ENCODE measurements around the gene F11R. TPM values are rescaled to one million over a fixed set of nuclear protein-coding genes. Genes with fewer than 3 reads are reported as not detected.

F11R gene
- total RNA-seq, 1 donor from 2014 or later = 178 TPM

GRCh38 chr1:160979286-160979685 lies 41.7 kb downstream of the F11R start:
- no peaks in the 10 kb centered on the region for H3K27me3 ChIP-seq
- no peak for TF ChIP-seq POLR2A (IDR thresholded peaks at IDR 0.05)
- TF ChIP-seq CTCF (IDR thresholded peaks at IDR 0.05) = no peak
- no peak for TF ChIP-seq POLR2AphosphoS5 (IDR thresholded peaks at IDR 0.05; ENCODE audit: insufficient read depth in 1 of 2, low read depth in 1 of 2)
- no peak overlapping the region for H3K4me3 ChIP-seq
- H3K36me3 ChIP-seq = no peaks in the 10 kb centered on the region
- H3K4me1 ChIP-seq = peaks cover 5% of the 10 kb centered on the region
- intact Hi-C loops (cut with DNase I) = no loop called here
- DNase-seq (ENCODE audit: extremely low spot score in 2 of 2) = no peak
- no peaks in the 10 kb centered on the region for H3K9me3 ChIP-seq
- H3K27ac ChIP-seq = no peak overlapping the region

GRCh38 chr1:160978510-160978927 lies 42.4 kb downstream of the F11R start:
- TF ChIP-seq POLR2A (IDR thresholded peaks at IDR 0.05) (no peak), CTCF (IDR thresholded peaks at IDR 0.05) (no peak), POLR2AphosphoS5 (IDR thresholded peaks at IDR 0.05; ENCODE audit: insufficient read depth in 1 of 2, low read depth in 1 of 2) (no peak)
- no peaks in the 10 kb centered on the region for H3K27me3 ChIP-seq
- no peaks in the 10 kb centered on the region for H3K36me3 ChIP-seq
- no peak overlapping the region for H3K27ac ChIP-seq
- peaks cover 5% of the 10 kb centered on the region for H3K4me1 ChIP-seq
- intact Hi-C loops (cut with DNase I) = no loop called here
- H3K4me3 ChIP-seq = no peak overlapping the region
- no peaks in the 10 kb centered on the region for H3K9me3 ChIP-seq
- DNase-seq (ENCODE audit: extremely low spot score in 2 of 2) = no peak

DNA sequence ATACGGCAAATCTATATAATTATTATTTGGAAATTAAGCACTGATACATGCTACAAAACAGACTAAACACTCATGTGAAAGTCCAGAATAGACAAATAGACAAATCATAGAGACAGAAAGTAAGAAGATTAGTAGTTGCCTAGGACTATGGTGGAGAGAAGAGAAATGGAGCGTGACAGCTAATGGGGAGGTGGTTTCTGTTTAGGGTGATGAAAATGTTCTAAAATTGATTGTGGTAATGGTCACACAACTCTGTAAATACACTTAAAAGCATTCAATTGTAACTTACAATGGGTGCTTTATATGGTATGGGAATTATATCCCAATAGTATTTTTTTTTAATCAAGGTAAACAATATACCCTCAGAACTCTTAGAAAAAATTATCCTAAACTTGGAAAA lies 45.9 kb downstream of the F11R start:
- Histone ChIP-seq H3K36me3 (no peaks in the 10 kb centered on the region), H3K9me3 (no peaks in the 10 kb centered on the region), H3K27me3 (no peaks in the 10 kb centered on the region), H3K4me3 (no peak overlapping the region), H3K4me1 (no peaks in the 10 kb centered on the region), H3K27ac (no peak overlapping the region)
- no peak for DNase-seq (ENCODE audit: extremely low spot score in 2 of 2)
- intact Hi-C loops (cut with DNase I) = no loop called here
- TF ChIP-seq POLR2A (IDR thresholded peaks at IDR 0.05) (no peak), POLR2AphosphoS5 (IDR thresholded peaks at IDR 0.05; ENCODE audit: insufficient read depth in 1 of 2, low read depth in 1 of 2) (no peak), CTCF (IDR thresholded peaks at IDR 0.05) (no peak)

GRCh38 chr1:160973491-160973890 lies 47.5 kb downstream of the F11R start:
- intact Hi-C loops (cut with DNase I) = no loop called here
- Histone ChIP-seq H3K27ac (no peak overlapping the region), H3K36me3 (no peaks in the 10 kb centered on the region), H3K4me3 (no peak overlapping the region), H3K27me3 (no peaks in the 10 kb centered on the region), H3K9me3 (no peaks in the 10 kb centered on the region), H3K4me1 (no peaks in the 10 kb centered on the region)
- no peak for DNase-seq (ENCODE audit: extremely low spot score in 2 of 2)
- no peak for TF ChIP-seq POLR2AphosphoS5 (IDR thresholded peaks at IDR 0.05; ENCODE audit: insufficient read depth in 1 of 2, low read depth in 1 of 2)
- no peak for TF ChIP-seq CTCF (IDR thresholded peaks at IDR 0.05)
- no peak for TF ChIP-seq POLR2A (IDR thresholded peaks at IDR 0.05)

DNA sequence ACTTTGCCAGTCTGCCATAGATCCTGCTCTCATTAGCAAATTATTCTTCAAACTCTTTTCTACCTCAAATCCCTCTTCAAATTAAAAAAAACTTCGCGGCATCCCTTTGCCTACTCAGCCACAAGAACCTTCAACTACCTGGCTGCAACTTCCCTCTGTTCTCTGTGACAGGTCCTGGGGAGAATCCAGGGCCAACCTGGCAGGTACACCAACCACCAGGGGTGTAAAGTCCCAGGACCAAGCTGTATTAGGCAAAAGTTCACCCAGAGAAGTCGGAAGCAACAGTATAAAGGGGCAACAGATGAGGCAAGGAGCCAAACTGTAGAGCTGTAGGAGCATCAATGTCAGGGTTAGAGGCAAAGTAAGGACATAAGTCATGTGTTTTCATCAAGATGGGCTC lies 48.0 kb downstream of the F11R start:
- intact Hi-C loops (cut with DNase I) = no loop called here
- no peaks in the 10 kb centered on the region for H3K9me3 ChIP-seq
- no peaks in the 10 kb centered on the region for H3K36me3 ChIP-seq
- H3K4me3 ChIP-seq = no peak overlapping the region
- TF ChIP-seq POLR2A (IDR thresholded peaks at IDR 0.05) (no peak), CTCF (IDR thresholded peaks at IDR 0.05) (no peak), POLR2AphosphoS5 (IDR thresholded peaks at IDR 0.05; ENCODE audit: insufficient read depth in 1 of 2, low read depth in 1 of 2) (no peak)
- no peak for DNase-seq (ENCODE audit: extremely low spot score in 2 of 2)
- no peak overlapping the region for H3K27ac ChIP-seq
- H3K27me3 ChIP-seq = no peaks in the 10 kb centered on the region
- H3K4me1 ChIP-seq = no peaks in the 10 kb centered on the region
